T follicular helper cell (primary cell): Measurements from ENCODE around the gene SIX3.
A peak's percentile ranks its signal among the peaks of the same experiment; 100 is the strongest.

ENCODE experiments used
- DNase-seq: peaks from one replicate; pipeline ENCODE4 v3.0.0-alpha.2; 2020; ENCODE audit warnings: low read depth

Gene SIX3

DNA sequence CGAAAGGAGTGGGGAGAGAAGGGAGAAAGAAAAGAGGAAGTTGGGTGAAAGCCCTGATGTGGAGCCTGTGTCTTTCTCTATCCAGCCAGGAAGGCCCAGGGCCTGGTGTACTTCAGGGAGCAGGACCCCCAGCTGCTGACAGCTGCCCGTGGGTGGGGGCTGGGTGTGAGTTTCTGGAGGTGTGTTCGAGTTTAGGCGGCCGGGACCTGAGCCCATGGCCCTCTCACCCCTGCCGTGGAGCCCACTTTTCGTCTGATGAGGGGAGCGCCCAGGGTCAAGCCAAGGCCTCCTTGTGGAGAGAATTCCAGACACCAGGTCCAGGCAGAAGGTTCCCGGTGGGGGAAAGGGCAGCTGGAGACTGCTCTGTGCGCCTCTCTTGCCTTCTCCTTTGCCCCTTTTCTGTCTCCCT lies 2.2 kb downstream of the SIX3 start:
- no peak for DNase-seq

DNA sequence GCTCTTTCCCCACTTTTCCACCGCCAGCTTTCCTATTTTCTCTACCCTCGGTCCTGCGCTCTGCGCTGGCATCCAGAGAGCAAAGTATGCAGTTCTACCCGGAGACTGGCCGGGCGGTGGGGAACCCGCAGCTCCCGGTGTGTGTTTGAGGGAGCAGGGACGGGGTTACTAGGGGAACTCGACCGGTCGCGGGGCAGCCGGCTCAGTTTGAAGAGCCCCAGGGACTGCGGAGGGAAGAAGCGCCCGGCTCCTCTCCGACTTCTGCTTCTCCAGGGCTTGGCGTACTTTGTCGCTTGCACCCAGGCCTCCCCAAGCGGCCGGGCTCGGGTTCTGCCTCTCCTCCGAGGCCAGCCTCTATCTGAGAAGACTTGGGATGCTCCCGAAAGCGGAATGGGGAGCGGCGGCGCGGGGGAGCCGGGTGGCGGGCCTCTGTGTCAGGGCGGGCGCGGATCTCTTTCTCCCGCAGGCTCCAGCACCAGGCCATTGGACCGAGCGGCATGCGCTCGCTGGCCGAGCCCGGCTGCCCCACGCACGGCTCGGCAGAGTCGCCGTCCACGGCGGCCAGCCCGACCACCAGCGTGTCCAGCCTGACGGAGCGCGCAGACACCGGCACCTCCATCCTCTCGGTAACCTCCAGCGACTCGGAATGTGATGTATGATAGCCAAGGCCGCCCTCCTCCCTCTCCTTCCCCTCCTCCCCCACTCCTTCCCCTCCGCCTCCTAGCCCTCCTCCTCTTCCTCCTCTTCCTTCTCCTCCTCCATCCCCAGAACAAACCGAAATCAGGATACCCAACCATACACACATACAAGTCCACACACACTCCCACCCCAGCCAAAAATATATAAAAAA lies 2.8 kb downstream of the SIX3 start:
- DNase-seq, result no peak

DNA sequence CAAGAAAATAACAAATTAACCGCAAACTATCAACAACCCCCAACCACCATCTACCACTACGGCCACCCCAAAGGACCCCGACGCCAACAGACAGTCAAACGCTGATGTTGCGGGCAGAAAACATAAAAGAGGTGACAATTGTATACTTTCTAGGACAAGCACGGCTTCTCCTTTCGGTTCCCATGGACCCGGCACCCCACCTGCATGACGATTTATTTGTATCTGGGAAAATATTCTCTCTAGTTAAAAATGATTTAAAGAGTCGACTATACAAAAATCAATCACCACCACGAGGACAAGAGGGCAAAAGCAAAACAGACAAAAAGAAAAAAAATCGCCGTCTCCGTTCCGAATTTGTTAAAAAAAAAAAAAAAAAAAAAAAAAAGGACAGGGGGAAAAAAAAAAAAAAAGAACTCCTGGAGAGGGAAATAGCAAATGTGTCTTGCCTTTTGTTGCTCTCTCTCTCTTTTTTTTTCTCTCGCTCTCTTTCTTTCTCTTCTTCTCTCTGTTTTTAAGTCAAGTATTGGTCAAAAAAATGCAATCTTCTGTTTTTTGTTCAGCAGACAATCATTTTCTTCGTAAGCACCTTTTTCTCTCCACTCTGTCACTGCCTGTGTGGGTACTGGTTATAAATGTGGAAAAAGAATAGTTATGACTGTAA lies 3.6 kb downstream of the SIX3 start:
- no peak for DNase-seq

DNA sequence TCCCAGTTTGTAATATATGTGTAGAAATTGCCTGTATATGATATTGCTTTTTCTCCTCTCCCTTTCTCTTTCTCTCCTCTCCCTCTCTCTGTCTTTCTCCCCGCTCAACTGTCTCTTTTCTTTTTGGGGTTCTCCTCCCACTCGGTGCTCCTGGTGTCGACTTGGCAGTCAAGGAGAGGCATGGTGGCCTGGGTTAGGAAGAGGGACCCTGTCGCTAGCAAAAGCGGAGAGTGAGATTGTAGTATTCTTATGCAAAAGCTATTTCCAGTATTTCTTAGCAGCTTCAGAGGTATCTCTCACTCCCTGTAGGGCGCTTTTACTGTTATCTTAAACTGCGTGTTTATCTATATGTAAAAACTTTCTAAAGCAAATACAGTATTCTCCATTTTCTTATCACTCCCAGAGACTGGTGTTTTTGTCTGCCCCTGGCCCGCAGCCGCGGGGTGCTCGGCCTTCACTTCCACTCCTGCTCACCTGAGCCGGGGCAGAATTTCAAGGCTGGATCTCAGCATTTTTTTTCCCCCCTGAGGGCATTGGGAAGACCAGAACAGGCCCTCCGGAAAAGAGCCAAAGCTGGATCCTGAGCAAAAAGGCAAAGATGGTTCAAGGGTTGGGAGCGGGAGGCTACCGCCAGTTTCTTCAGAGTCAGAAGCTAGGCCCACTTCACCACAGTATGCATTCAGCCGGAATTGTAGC lies 4.3 kb downstream of the SIX3 start:
- no peak for DNase-seq

DNA sequence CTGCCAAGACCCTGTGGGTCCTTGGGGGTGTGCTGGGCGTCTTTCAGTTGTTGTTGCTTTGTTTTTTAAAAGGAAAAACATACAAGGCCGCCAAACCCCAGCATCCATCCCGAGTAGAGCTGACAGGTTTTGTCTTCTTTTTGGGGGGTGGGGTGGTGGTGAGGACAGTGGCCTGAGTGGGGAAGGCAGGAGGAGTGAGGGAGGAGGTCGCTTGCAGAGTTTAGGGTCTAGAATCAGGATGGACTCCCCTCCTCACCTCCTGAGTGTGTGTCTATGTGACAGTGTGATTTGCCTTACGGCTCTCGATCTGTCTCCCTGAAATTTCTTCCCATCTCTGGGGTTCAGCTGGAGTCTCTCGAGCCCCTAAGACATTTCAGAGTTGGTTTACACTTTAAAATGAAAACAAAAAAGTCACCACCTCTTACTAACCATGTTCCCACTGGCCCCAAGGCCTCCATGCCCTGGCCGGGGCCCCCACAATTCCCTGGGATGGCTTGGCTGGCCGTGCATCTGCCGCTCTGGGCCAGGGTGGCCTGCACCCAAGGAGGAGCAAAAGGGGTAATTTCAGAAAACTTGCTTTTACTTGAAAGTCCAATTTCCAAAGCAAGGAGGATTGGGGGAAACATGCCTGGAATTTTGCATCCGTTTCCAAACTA lies 5.0 kb downstream of the SIX3 start:
- no peak for DNase-seq

DNA sequence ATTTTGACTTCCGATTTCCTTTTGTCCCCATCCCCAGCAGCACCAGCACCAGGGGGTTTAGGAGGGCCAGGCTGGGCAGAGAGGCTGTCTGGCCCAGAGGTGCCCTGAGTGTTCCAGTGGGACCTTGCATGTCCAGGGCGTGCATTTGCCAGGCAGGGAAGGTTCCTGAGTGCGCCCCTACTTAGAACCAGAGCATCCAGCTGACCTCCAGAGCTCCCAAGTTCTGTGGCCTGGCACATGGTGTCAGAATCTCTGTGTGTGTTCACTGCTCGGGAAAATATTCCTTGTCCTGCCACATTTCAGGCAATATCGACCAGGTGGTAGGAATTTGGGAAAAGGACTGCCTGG lies 5.5 kb downstream of the SIX3 start:
- no peak for DNase-seq

DNA sequence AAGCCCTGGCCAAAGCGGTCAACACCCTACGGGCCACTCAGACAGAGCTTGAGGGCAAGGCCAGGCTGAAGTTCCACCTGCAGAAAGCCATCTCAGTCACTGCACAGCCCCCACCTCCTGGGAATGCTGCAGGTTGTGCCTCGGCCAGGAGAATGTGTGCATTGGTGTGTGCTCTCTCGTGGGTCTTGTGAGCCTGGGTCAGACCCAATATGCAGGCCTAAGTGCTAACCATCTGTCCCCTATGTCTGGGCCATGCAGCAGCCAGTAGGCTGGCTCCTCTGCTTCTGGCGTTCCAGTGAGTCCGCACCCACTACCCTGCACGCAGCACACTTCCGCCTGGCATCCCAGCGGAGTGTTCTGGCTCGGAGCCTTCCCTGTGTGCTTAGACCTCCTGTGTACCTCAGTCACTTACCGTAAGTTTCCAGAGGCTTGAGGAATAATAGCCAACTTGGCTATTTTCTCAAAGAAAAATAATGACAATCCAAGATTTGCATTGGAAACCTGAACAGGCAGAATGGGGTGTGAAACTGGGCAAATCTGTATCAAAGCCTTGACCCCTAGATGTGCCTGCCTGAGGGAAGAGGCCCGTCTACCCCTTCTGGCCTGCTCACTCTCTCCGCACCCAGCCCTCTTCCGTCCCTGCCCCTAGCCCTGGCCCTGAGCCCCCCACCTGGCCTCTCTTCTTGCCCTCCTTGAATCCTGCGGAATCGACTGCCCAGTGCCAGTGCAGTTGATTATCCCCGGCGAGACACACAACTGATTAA lies 7.2 kb downstream of the SIX3 start:
- no peak for DNase-seq

DNA sequence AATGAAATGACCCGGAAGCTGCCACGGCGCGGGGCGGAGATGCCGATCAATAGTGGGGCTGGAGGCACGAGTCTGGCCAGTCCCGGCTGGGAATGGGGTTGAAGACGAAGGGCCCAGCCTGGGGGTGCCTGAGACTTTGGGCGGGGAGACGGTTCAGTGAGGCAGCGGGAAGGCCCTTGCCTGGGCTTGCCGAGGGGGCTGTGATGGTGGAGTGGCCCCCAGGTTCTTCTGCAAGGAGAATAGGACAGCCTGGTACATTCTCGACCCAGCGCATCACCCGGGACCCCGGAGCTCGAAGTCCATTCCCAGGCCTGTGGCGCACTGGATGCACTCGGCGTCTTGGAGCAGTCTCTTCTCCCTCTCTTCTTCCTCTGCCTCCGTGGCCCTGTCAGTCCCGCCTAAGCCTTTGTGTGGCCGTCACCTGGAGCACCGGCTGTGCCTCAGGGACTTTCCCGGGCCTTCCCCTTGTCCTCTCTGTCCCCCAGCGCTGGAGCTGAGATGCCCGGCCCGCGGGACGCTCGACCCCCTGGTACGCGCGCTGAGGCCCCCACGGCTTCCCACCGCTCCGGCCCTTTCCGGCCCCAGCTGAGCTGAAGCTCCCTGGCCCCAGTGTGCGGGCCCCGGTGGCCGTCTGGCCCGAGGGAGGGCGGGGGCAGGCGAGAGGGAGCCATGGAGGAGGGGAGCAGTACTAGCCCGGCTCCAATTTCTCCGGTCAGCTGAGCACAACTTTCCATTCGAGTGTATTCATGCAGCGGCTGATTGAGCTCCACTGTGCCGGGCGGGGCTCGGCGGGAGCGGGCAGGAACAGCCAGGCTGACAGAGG lies 8.0 kb downstream of the SIX3 start:
- no peak for DNase-seq

DNA sequence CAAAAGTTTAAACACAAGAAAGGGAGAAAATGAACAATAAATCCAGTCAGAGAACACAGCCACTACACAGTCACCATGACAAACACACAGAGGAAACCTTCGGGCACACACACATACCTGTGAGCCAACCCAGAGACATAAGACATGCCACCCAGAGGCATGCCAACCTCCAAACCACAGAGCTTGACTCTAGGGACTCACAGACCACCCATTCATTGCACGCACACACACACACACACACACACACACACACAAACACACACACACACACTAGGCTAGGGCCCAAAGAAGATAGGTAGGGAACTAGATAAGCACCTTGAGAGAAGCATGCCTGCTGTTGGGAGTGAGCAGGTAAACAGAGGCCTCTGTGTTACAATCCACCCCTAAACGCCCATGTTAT lies 9.1 kb downstream of the SIX3 start:
- no peak for DNase-seq

DNA sequence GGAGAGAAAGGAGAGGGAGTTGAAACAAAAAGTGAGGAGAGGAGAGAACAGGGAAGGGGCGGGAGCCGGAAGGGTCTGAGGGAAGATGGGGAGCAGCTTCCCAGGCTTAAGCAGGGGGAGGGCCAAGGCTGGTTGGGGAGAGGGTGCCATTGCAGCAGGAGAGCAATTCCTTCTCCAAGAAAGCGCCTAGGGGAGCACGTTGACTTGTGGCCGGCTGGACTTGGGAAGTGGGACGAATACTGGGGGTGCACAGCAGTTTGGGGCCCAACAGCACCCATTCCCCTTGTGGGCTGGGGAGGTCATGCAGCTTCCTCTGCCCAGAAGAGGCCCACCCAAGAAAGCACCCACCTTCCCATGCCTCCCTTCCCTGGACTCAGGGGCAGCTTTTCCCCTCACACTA lies 9.6 kb downstream of the SIX3 start:
- DNase-seq, result no peak

DNA sequence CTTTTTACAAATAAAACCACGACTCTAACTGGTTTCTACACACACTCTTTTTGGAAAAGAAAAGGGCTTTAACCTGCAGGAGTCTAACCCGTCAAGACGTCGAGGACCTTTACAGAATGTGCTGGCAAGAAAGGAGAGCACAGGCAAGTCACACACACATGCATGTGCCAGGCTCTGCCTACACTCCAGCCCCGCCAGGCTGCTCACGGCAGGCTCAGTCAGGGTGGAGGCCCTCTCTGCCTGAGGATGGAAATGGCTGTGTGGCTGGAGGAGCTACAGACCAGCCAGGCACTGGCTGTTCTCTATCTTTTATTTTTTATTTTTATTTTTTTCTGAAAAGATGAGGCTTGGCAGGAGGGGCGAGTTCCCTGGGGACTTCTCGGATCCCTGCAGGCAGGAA lies 10.2 kb downstream of the SIX3 start:
- DNase-seq, result no peak

DNA sequence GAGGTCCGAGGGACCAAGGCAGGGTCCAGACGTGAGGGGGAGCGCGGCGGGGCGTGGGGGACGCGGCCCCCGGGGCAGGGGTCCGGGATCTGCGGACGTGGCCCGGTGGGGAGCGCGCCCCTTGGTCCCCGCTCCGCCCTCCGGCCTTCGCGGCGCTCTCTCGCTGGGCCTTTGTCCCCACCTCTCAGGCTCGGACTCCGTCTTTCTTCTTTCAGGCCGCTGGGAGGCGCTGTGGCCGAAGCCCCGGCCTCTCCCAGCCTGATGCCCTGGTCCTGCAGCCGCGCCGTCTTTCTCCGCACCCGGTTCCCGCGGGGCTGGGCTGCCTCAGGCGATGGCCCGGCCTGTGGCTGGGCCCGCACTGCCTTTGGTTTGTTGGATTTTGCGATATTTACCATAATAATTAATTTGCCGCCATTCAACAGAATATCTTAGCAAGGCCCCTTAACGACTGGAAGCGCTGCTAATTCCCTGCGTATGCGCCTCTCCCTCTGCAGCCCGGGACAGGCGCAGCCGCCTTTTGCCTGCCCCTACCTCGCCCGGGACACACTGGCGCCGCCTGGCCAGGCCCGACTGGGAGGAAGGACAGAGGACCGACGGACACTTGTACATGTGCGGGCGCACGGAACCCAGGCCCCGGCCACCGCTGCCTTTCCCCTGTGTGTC lies 10.8 kb downstream of the SIX3 start:
- DNase-seq, result no peak

DNA sequence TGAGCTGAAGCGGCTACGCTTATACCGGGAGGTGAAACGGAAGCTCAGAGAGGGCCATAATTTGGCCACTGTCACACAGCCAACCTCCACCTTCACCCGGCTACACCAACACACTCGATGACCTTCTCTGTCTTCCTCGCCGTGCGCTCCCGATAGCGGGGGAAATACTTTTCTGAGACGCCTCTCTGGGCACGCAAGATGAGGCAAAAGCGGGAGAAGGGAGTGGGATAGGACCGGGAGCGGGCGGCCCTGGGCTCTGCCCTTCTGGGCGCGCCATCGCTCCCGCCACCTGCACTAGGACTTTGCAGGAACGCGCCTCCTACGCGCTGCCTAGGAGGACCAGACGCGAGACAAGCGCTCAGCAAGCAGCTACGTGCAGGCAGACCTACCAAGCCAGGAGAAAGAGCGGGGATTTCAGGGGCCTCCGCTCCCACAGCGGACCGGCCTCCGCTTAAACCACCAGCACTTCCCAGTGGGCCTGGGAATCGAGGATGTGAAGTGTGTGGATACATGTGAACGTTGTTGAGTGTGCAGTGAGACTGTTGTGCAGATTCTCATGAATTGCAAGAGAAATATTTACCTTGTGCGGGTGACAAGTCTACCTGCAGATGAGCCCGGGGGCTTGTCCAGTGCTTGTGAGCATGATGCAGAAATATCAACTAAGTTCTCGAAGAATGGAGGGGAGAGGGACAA lies 11.4 kb downstream of the SIX3 start:
- no peak for DNase-seq

DNA sequence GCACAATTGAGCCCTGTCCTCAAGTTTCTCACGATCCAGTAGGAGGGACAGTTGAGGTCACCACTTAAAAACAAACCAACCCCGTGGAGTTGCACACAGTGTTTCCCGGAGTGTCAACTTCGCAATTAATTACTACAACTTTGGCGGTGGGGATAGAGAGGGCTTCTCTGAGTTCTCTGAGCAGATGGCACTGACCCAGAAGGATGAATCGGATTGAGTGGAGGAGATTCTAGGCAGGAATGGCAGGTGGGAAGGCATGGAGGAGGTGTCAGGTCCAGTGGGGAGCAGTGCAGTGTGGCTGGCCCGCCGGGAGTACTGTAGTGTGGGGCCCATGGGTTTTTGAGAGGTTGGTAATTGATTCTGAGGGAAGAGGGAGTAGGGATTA lies 12.0 kb downstream of the SIX3 start:
- no peak for DNase-seq

DNA sequence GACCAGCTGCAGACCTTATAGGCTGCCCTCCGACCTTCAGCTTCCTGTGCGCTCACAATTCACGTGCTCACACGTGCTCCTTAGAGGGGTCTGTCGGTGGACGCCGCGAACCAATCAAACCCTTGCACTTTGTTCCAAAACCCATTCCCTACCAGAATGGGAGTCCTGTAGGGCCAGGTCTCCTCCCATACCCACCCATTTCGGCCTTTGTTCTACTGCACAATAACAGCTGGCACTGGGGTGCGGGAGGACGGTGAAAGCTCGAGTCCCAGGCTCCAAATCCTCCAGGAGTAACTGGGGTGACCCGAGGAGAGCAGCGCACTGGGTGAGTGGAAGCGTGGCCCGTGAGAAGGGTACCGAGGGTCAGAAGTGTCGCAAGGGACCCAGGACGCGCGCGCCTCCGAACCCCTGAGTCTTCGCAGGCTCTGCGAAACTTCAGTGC lies 13.0 kb downstream of the SIX3 start:
- no peak for DNase-seq

DNA sequence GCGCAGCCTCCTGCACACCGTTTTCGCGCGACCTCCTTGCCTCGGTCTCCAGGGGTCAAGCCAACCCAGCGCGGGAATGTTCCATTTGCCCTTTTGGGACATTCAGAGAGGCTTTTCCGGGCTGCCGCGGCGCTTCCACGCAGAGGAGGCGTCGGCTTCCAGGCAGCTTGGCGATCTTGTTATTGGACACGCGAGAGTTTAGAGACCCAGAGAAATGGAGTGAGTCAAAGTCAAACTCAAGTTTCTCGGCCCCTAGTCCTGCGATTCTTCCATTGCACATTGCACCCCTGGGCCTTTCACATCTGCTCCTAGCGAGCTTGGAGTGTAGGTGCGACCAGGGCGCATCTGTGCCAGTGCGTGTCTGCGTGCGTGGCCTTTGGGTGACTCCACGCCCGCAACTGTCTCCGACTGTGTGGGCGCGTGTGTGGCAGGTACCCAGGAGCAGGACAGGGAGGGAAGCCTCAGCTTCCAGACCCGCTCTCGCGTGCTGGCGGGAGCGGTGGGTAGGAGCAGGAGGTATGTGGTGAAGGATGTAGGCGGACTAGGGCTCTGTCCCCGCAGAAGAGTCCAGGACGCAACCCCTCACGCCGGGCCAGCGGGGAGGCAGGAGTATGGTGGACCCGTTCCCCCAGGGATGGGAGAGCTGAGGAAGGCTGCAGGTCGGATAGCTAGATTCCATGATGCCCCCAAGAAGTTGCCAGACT lies 13.5 kb downstream of the SIX3 start:
- DNase-seq, result no peak

DNA sequence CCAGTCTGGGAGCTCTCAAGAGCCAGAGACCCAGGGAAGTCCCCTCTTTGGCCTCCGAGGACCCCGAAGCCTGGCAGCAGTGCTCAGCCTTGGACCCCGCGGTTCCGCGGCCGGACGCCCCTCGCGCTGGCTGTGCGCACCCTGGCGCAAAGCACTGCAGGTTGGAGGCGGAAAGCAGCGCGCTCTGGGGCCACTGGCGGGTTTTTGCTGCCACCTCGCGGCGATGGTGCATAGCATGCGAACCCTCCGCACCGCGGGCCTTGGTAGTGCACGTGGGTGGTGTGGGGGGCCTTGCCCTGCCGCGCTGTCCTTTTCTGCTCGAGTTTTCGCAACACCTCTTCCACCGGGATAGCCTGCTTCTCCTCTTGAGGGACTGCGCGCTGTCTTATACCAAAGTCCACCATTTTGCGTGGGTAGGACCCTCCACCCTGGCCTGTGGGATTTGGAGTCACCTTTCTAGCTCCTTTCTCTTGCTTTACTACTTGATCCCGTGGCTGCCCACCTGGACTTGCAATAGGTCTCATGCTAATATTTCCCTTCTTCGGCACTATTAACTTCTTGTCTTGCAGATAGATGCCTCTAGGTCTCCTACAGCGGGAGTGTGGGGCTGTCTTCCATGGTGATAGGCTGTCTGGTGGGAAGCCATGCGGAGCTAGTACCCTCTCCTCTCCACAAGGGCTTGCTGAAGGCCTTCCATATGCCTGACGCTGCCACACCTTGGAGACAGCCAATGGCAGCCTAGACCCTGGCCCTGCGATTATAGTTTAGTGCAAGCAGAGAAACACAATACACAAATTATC lies 14.3 kb downstream of the SIX3 start:
- DNase-seq, result peak; percentile 54

DNA sequence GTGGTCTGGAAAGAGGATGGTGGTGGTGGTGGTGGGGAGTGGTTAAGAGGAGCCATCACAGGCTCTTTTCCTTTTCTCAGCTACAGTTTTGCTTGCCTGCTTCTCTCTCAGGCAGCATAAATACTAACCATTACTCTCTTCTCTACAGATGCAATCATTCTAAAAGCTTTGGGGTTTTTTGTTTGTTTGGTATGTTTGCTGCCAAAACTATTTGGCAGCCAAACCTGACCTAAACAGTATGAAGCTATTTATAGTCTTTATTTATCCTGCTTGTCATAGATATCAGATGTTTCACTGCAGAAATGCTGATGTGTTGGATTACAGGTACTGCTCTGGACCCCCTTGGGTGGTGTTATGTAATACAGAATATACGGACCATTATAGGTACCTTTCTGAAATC lies 15.3 kb downstream of the SIX3 start:
- DNase-seq, result no peak
